SK-N-SH (cell line): ENCODE data around the gene TRMO. TPM values are rescaled to one million over a fixed set of nuclear protein-coding genes. Genes with fewer than 3 reads are reported as not detected.

Experiments used
- CTCF ChIA-PET: fragments of 300-600, 350-600 bp; formaldehyde crosslinking; extraction: SDS; loops from one replicate; lab custom pipeline; 2021; lab: Yijun Ruan, JAX
- POLR2A ChIA-PET: fragments of 350-600 bp; sonication (Branson Sonifier 250); formaldehyde crosslinking; extraction: SDS; loops from one replicate; lab custom pipeline; 2020; ENCODE audit warnings: antibody characterized with exemption, inconsistent platforms; lab: Yijun Ruan, JAX
- DNase-seq: peaks from one replicate; pipeline ENCODE4 v3.0.0; 2012
- H2AFZ ChIP-seq: fragments of 200-600 bp; sonication (generic); 2 replicates; pipeline ENCODE4 v1.8.1; 2016; ENCODE audit warnings: antibody characterized with exemption, mild to moderate bottlenecking, low read depth
- H3F3A ChIP-seq: fragments of 200-600 bp; sonication (generic); replicated peaks from 2 replicates; pipeline ENCODE3; 2016; ENCODE audit warnings: antibody characterized with exemption, mild to moderate bottlenecking; ENCODE audit not compliant: insufficient read depth
- H3K27ac ChIP-seq, 2 experiments: fragments of 200-500 bp in 1 of 2; fragments of 200-600 bp in 1 of 2; sonication (Bioruptor generic) in 1 of 2; sonication (generic), shearing (Covaris generic) in 1 of 2; 2 replicates each; pipeline versions ENCODE4 v1.5.1 to v1.6.1; 2014 to 2016; ENCODE audit warnings: low read depth in 2 of 2, inconsistent platforms in 1 of 2, low read length in 1 of 2, mild to moderate bottlenecking in 1 of 2, mixed read lengths in 1 of 2
- H3K27me3 ChIP-seq: fragments of 200-600 bp; sonication (generic), shearing (Covaris generic); 2 replicates; pipeline ENCODE4 v1.6.1; 2016; ENCODE audit warnings: mixed run types; ENCODE audit not compliant: insufficient read depth
- H3K36me3 ChIP-seq, 2 experiments: fragments of 200-500 bp in 1 of 2; fragments of 200-600 bp in 1 of 2; sonication (Bioruptor generic) in 1 of 2; sonication (generic) in 1 of 2; replicated peaks in 1 of 2; 2 replicates each; pipeline versions ENCODE3 to v1.5.1; 2014 to 2016; ENCODE audit warnings: low read length in 1 of 2, mild to moderate bottlenecking in 1 of 2; ENCODE audit not compliant: insufficient read depth in 2 of 2, control insufficient read depth in 1 of 2
- H3K4me1 ChIP-seq, 2 experiments: fragments of 200-500 bp in 1 of 2; fragments of 200-600 bp in 1 of 2; sonication (Bioruptor generic) in 1 of 2; sonication (generic), shearing (Covaris generic) in 1 of 2; 2 replicates each; pipeline versions ENCODE4 v1.5.1 to v1.6.1; 2014 to 2016; ENCODE audit warnings: low read depth in 1 of 2, low read length in 1 of 2, mixed run types in 1 of 2; ENCODE audit not compliant: insufficient read depth in 2 of 2, control insufficient read depth in 1 of 2
- H3K4me2 ChIP-seq: fragments of 200-600 bp; sonication (generic), shearing (Covaris generic); 2 replicates; pipeline ENCODE4 v1.6.1; 2017; ENCODE audit warnings: mixed run types
- H3K4me3 ChIP-seq, 2 experiments: fragments of 200-500 bp in 1 of 2; fragments of 200-600 bp in 1 of 2; sonication (Bioruptor generic) in 1 of 2; sonication (generic), shearing (Covaris generic) in 1 of 2; 2 replicates each; pipeline versions ENCODE4 v1.5.1 to v1.8.1; 2014 to 2016; ENCODE audit warnings: low read depth in 2 of 2, inconsistent platforms in 1 of 2, low read length in 1 of 2, mild to moderate bottlenecking in 1 of 2, mixed read lengths in 1 of 2, moderate library complexity in 1 of 2
- H3K79me2 ChIP-seq: fragments of 200-600 bp; sonication (generic); 2 replicates; pipeline ENCODE4 v1.8.1; 2017; ENCODE audit warnings: mild to moderate bottlenecking; ENCODE audit not compliant: insufficient read depth
- H3K9ac ChIP-seq: fragments of 200-600 bp; sonication (generic); 2 replicates; pipeline ENCODE4 v1.6.1; 2017; ENCODE audit warnings: mixed run types
- H3K9me2 ChIP-seq: fragments of 200-600 bp; sonication (generic); 2 replicates; pipeline ENCODE4 v1.6.1; 2017; ENCODE audit warnings: mixed run types
- H3K9me3 ChIP-seq: fragments of 200-600 bp; sonication (generic); 2 replicates; pipeline ENCODE4 v1.6.1; 2017; ENCODE audit warnings: mixed run types, mild to moderate bottlenecking, moderate library complexity
- H4K20me1 ChIP-seq: fragments of 200-600 bp; sonication (generic); 2 replicates; pipeline ENCODE4 v1.6.1; 2017; ENCODE audit warnings: mild to moderate bottlenecking, mixed run types; ENCODE audit not compliant: insufficient read depth
- EZH2phosphoT487 ChIP-seq: fragments of 200-600 bp; sonication (generic); IDR thresholded peaks from 2 replicates; pipeline ENCODE4 v1.6.1; 2017; ENCODE audit warnings: low read depth, mixed run types, mild to moderate bottlenecking, antibody characterized with exemption, moderate library complexity, borderline replicate concordance
- GATA2 ChIP-seq: sonication (generic); formaldehyde crosslinking; IDR thresholded peaks from 2 replicates; pipeline ENCODE4 v1.5.0; 2020; ENCODE audit warnings: mild to moderate bottlenecking, missing genetic modification reagents
- SMC3 ChIP-seq: IDR thresholded peaks from 2 replicates; pipeline ENCODE4 v1.6.1; 2012; ENCODE audit warnings: low read depth, low read length, improper control_type of control experiment
- TAF1 ChIP-seq: IDR thresholded peaks from 2 replicates; pipeline ENCODE4 v1.6.1; 2012; ENCODE audit warnings: low read depth, mild to moderate bottlenecking, low read length, moderate library complexity, borderline replicate concordance
- WGBS: methylation state at CpG from one replicate; pipeline ENCODE4 v1.1.6; 2017; ENCODE audit warnings: low lambda C conversion rate; 5-methylcytosine and 5-hydroxymethylcytosine counted together
- polyA plus RNA-seq, 3 experiments: library from polyadenylated mRNA; depleted of rRNA; stranded (reverse); fragments of >200 nt; gene quantifications; 2 replicates each; pipeline ENCODE4 v1.2.3, GENCODE V29; 2012
- TF ChIP-seq, protein P1 (sequence below): fragments of 200-600 bp; sonication (generic); IDR thresholded peaks from 2 replicates; pipeline ENCODE4 v1.6.1; 2017; ENCODE audit warnings: antibody characterized with exemption, mild to moderate bottlenecking, moderate library complexity
- TF ChIP-seq, protein P2 (sequence below): IDR thresholded peaks from 2 replicates; pipeline ENCODE4 v1.4.0; 2012; ENCODE audit warnings: low read depth, borderline replicate concordance
- TF ChIP-seq, protein P3 (sequence below): IDR thresholded peaks from 2 replicates; pipeline ENCODE4 v1.4.0; 2012; ENCODE audit warnings: low read depth, borderline replicate concordance
- TF ChIP-seq, protein P4 (sequence below): IDR thresholded peaks from 2 replicates; pipeline ENCODE4 v1.6.1; 2012; ENCODE audit warnings: mild to moderate bottlenecking, low read depth, low read length, moderate library complexity

TRMO gene
- polyA plus RNA-seq, 1 of the 3 experiments (the other 2 are of a cell fraction): 8.1 TPM

DNA sequence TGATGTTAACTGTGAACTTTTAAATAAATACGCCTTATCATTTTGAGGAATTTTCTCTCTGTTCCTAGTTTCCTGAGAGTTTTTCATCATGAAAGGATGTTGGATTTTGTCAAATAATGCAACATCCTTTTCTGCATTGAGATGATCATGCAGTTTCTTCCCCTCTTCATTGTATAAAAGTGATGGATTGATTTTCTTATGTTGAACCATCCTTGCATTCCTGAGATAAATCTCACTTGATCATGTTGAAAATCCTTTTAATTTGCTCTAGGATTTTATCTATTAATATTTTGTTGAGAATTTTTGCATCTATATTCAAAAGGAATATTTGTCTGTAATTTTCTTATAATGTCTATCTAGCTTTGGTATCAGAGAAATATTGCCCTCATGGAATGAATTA lies 56.0 kb downstream of the TRMO start:
- H3K27ac ChIP-seq: no peak overlapping the region
- H3K9ac ChIP-seq: no peak overlapping the region
- no peaks in the 10 kb centered on the region for H3F3A ChIP-seq
- no peaks in the 10 kb centered on the region for H4K20me1 ChIP-seq
- H3K9me3 ChIP-seq: peaks cover 9% of the 10 kb centered on the region
- no peaks in the 10 kb centered on the region for H3K36me3 ChIP-seq
- no peaks in the 10 kb centered on the region for H3K79me2 ChIP-seq
- H2AFZ ChIP-seq: no peak overlapping the region
- no peak overlapping the region for H3K4me3 ChIP-seq
- no peaks in the 10 kb centered on the region for H3K9me2 ChIP-seq
- peaks cover 11% of the 10 kb centered on the region for H3K27me3 ChIP-seq
- POLR2A ChIA-PET: no interaction called here
- CTCF ChIA-PET: interaction anchor here (1.8 to 4.7 kb wide), 2 partner anchors 12 to 35 kb away, joined by 5 to 19 read pairs; no protein-coding TSS in a partner anchor
- WGBS: 92% methylated on average over 1 of the region's 1 CpG
- H3K4me2 ChIP-seq: no peak overlapping the region
- TF ChIP-seq, protein P1, sequence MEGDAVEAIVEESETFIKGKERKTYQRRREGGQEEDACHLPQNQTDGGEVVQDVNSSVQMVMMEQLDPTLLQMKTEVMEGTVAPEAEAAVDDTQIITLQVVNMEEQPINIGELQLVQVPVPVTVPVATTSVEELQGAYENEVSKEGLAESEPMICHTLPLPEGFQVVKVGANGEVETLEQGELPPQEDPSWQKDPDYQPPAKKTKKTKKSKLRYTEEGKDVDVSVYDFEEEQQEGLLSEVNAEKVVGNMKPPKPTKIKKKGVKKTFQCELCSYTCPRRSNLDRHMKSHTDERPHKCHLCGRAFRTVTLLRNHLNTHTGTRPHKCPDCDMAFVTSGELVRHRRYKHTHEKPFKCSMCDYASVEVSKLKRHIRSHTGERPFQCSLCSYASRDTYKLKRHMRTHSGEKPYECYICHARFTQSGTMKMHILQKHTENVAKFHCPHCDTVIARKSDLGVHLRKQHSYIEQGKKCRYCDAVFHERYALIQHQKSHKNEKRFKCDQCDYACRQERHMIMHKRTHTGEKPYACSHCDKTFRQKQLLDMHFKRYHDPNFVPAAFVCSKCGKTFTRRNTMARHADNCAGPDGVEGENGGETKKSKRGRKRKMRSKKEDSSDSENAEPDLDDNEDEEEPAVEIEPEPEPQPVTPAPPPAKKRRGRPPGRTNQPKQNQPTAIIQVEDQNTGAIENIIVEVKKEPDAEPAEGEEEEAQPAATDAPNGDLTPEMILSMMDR: no peak
- no peak for TF ChIP-seq EZH2phosphoT487
- TF ChIP-seq, protein P2, sequence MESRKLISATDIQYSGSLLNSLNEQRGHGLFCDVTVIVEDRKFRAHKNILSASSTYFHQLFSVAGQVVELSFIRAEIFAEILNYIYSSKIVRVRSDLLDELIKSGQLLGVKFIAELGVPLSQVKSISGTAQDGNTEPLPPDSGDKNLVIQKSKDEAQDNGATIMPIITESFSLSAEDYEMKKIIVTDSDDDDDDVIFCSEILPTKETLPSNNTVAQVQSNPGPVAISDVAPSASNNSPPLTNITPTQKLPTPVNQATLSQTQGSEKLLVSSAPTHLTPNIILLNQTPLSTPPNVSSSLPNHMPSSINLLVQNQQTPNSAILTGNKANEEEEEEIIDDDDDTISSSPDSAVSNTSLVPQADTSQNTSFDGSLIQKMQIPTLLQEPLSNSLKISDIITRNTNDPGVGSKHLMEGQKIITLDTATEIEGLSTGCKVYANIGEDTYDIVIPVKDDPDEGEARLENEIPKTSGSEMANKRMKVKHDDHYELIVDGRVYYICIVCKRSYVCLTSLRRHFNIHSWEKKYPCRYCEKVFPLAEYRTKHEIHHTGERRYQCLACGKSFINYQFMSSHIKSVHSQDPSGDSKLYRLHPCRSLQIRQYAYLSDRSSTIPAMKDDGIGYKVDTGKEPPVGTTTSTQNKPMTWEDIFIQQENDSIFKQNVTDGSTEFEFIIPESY: no peak
- DNase-seq: no peak
- no peaks in the 10 kb centered on the region for H3K4me1 ChIP-seq

DNA sequence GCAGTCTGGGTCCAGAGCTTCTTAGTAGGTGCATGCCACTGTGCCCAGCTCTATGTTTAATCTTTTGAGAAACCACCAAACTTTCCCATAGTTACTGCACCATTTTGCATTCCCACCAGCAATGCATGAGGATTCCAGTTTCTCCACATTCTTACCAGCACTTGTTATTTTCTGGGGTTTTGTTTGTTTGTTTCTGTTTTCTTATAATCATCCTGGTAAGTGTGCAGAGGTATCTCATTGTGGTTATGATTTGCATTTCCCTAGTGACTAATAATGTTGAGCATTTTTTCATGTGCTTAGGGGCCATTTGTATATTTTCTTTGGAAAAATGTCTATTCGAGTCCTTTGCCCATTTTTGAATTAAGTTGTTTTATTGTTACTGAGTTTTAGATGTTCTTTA lies 57.9 kb downstream of the TRMO start:
- Histone ChIP-seq H3K4me3 (no peak overlapping the region), H2AFZ (no peak overlapping the region), H3K9me3 (peaks cover 9% of the 10 kb centered on the region), H3K4me1 (no peaks in the 10 kb centered on the region), H3K36me3 (no peaks in the 10 kb centered on the region), H3K9me2 (no peaks in the 10 kb centered on the region)
- TF ChIP-seq, protein P3, sequence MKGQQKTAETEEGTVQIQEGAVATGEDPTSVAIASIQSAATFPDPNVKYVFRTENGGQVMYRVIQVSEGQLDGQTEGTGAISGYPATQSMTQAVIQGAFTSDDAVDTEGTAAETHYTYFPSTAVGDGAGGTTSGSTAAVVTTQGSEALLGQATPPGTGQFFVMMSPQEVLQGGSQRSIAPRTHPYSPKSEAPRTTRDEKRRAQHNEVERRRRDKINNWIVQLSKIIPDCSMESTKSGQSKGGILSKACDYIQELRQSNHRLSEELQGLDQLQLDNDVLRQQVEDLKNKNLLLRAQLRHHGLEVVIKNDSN: no peak
- TF ChIP-seq, all 33 proteins: peak for 0
- DNase-seq: no peak
- Histone ChIP-seq H3K27ac (no peak overlapping the region), H3K79me2 (no peaks in the 10 kb centered on the region), H4K20me1 (no peaks in the 10 kb centered on the region), H3K9ac (no peak overlapping the region), H3K27me3 (peaks cover 27% of the 10 kb centered on the region), H3F3A (no peaks in the 10 kb centered on the region), H3K4me2 (no peak overlapping the region)
- 11% methylated on average over 1 of the region's 1 CpG for WGBS
- ChIA-PET POLR2A (no interaction called here), CTCF (interaction anchor here (1.1 to 4.7 kb wide), 2 partner anchors 17 to 37 kb away, joined by 3 to 19 read pairs; no protein-coding TSS in a partner anchor)

DNA sequence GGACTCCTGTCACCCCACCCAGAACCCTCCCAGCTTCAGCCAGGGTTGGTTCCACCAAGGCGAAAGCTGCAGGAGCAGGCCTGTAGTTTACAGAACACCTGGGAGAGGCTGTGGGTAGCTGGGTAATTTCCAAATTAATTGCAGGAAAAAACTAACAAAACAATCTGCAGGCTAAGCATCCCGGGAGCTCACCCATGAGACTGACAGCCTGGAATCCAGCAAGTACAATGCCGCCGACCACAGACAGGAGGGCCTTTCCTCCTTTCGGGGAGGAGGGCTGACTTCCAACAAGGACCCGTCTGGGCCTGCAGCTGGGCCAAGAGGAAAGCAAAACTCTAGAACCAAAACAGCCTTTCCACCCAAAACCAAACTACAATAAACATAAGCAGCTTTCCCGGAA lies 59.0 kb downstream of the TRMO start:
- Histone ChIP-seq H3K4me3 (no peak overlapping the region), H3K79me2 (no peaks in the 10 kb centered on the region), H3K4me2 (no peak overlapping the region), H3K9ac (no peak overlapping the region), H4K20me1 (no peaks in the 10 kb centered on the region), H3K27me3 (peaks cover 38% of the 10 kb centered on the region), H3K9me3 (peaks cover 9% of the 10 kb centered on the region), H3K9me2 (no peaks in the 10 kb centered on the region), H3F3A (no peaks in the 10 kb centered on the region), H2AFZ (no peak overlapping the region), H3K36me3 (no peaks in the 10 kb centered on the region), H3K27ac (no peak overlapping the region), H3K4me1 (no peaks in the 10 kb centered on the region)
- DNase-seq: no peak
- ChIA-PET POLR2A (no interaction called here), CTCF (interaction anchor here (1.2 to 4.7 kb wide), 2 partner anchors 9 to 38 kb away, joined by 3 to 19 read pairs; no protein-coding TSS in a partner anchor)
- TF ChIP-seq SMC3 (no peak), TAF1 (no peak), GATA2 (CRISPR knock-in tag) (no peak)
- TF ChIP-seq, protein P4, sequence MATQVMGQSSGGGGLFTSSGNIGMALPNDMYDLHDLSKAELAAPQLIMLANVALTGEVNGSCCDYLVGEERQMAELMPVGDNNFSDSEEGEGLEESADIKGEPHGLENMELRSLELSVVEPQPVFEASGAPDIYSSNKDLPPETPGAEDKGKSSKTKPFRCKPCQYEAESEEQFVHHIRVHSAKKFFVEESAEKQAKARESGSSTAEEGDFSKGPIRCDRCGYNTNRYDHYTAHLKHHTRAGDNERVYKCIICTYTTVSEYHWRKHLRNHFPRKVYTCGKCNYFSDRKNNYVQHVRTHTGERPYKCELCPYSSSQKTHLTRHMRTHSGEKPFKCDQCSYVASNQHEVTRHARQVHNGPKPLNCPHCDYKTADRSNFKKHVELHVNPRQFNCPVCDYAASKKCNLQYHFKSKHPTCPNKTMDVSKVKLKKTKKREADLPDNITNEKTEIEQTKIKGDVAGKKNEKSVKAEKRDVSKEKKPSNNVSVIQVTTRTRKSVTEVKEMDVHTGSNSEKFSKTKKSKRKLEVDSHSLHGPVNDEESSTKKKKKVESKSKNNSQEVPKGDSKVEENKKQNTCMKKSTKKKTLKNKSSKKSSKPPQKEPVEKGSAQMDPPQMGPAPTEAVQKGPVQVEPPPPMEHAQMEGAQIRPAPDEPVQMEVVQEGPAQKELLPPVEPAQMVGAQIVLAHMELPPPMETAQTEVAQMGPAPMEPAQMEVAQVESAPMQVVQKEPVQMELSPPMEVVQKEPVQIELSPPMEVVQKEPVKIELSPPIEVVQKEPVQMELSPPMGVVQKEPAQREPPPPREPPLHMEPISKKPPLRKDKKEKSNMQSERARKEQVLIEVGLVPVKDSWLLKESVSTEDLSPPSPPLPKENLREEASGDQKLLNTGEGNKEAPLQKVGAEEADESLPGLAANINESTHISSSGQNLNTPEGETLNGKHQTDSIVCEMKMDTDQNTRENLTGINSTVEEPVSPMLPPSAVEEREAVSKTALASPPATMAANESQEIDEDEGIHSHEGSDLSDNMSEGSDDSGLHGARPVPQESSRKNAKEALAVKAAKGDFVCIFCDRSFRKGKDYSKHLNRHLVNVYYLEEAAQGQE: no peak
- WGBS: 60% methylated on average over 6 of the region's 7 CpGs
